Keratinocyte (primary cell): ENCODE measurements around the gene MNX1. TPM values are rescaled to one million over a fixed set of nuclear protein-coding genes. Genes with fewer than 3 reads are reported as not detected.

Source experiments
- DNase-seq: peaks from one replicate; pipeline ENCODE4 v3.0.0-alpha.2; 2011; ENCODE audit warnings: low read depth, missing footprints, low spot score
- FAIRE-seq: peaks from 2 replicates; lab custom pipeline; 2011; peaks lifted over from hg19 to GRCh38; lab: Jason Lieb, UNC
- H2AFZ ChIP-seq: 2 replicates; pipeline ENCODE4 v1.6.0; 2012; ENCODE audit warnings: low read length, control low read depth, inconsistent platforms; ENCODE audit not compliant: control insufficient read depth
- H3K27ac ChIP-seq: 2 replicates; pipeline ENCODE4 v1.5.1; 2011; ENCODE audit warnings: low read length; ENCODE audit not compliant: control insufficient read depth, insufficient read depth
- H3K27me3 ChIP-seq: 3 replicates; pipeline ENCODE4 v1.6.0; 2011; ENCODE audit warnings: low read length; ENCODE audit not compliant: control insufficient read depth, insufficient read depth; ENCODE audit errors: extremely low read depth
- H3K36me3 ChIP-seq, 2 experiments: 2 replicates in 1 of 2; 3 replicates in 1 of 2; pipeline ENCODE4 v1.5.1; 2011; ENCODE audit warnings: low read length in 2 of 2, mild to moderate bottlenecking in 1 of 2; ENCODE audit not compliant: control insufficient read depth in 2 of 2, insufficient read depth in 2 of 2; ENCODE audit errors: extremely low read depth in 1 of 2
- H3K4me1 ChIP-seq: 3 replicates; pipeline ENCODE4 v1.5.1; 2011; ENCODE audit warnings: low read length; ENCODE audit not compliant: control insufficient read depth, insufficient read depth; ENCODE audit errors: extremely low read depth
- H3K4me2 ChIP-seq: 3 replicates; pipeline ENCODE4 v1.6.0; 2011; ENCODE audit warnings: low read depth, low read length; ENCODE audit not compliant: control insufficient read depth, insufficient read depth; ENCODE audit errors: extremely low read depth
- H3K4me3 ChIP-seq, 3 experiments: fragments of 200-600 bp in 1 of 3; sonication (generic) in 1 of 3; 2 replicates in 2 of 3; 3 replicates in 1 of 3; pipeline ENCODE4 v1.5.1; 2011 to 2016; ENCODE audit warnings: low read length in 3 of 3, mild to moderate bottlenecking in 3 of 3, control low read depth in 2 of 3, inconsistent platforms in 1 of 3, low read depth in 1 of 3, mixed read lengths in 1 of 3, mixed run types in 1 of 3, moderate library complexity in 1 of 3; ENCODE audit not compliant: control insufficient read depth in 2 of 3, insufficient read depth in 2 of 3; ENCODE audit errors: extremely low read depth in 1 of 3
- H3K79me2 ChIP-seq: 2 replicates; pipeline ENCODE4 v1.6.0; 2012; ENCODE audit warnings: low read length; ENCODE audit not compliant: control insufficient read depth, insufficient read depth
- H3K9ac ChIP-seq: 3 replicates; pipeline ENCODE4 v1.6.0; 2011; ENCODE audit warnings: low read length; ENCODE audit not compliant: control insufficient read depth, insufficient read depth; ENCODE audit errors: extremely low read depth
- H3K9me1 ChIP-seq: 3 replicates; pipeline ENCODE4 v1.6.0; 2011; ENCODE audit warnings: low read length; ENCODE audit not compliant: control insufficient read depth, insufficient read depth; ENCODE audit errors: extremely low read depth
- H3K9me3 ChIP-seq: 2 replicates; pipeline ENCODE4 v1.5.1; 2012; ENCODE audit warnings: low read depth, low read length; ENCODE audit not compliant: control insufficient read depth
- H4K20me1 ChIP-seq: 3 replicates; pipeline ENCODE4 v1.6.0; 2011; ENCODE audit warnings: low read length; ENCODE audit not compliant: control insufficient read depth, insufficient read depth; ENCODE audit errors: extremely low read depth
- EZH2 ChIP-seq: IDR thresholded peaks from one replicate; pipeline ENCODE4 v1.6.1; 2012; ENCODE audit warnings: inconsistent platforms, mild to moderate bottlenecking, low read length, moderate library complexity
- dilution Hi-C: fragments of 300-500 bp; cut with MboI; formaldehyde crosslinking; loops from one replicate; pipeline ENCODE4 v1.7.0; 2020; ENCODE audit warnings: low sequenced_read_pairs; ENCODE audit not compliant: extremely low pct_ligation_motif_present
- polyA plus RNA-seq, 5 experiments: library from polyadenylated mRNA; depleted of rRNA in 3 of 5; stranded (reverse) in 3 of 5; stranded (forward) in 1 of 5; unstranded in 1 of 5; fragments of >200 nt; gene quantifications; 1 replicate in 1 of 5; 2 replicates in 3 of 5; 3 replicates in 1 of 5; pipeline versions ENCODE4 v1.2.1 to v1.2.3, GENCODE V29; 2011 to 2012; ENCODE audit warnings: missing spikeins in 2 of 5, low read depth in 1 of 5, low replicate concordance in 1 of 5
- TF ChIP-seq, protein P1 (sequence below), 3 experiments: IDR thresholded peaks in 1 of 3; conservative IDR thresholded peaks in 1 of 3; optimal IDR thresholded peaks in 1 of 3; 2 replicates in 2 of 3; 3 replicates in 1 of 3; pipeline versions ENCODE3 to v1.5.1; 2011; ENCODE audit warnings: low read length in 3 of 3, mild to moderate bottlenecking in 3 of 3, moderate library complexity in 2 of 3, control low read depth in 1 of 3, inconsistent platforms in 1 of 3; ENCODE audit not compliant: insufficient read depth in 2 of 3; ENCODE audit errors: extremely low read depth in 1 of 3

Gene MNX1
- polyA plus RNA-seq, 1 donor (not counting 4 experiments of a cell fraction or from before 2014, with no cell fraction given): not detected

DNA sequence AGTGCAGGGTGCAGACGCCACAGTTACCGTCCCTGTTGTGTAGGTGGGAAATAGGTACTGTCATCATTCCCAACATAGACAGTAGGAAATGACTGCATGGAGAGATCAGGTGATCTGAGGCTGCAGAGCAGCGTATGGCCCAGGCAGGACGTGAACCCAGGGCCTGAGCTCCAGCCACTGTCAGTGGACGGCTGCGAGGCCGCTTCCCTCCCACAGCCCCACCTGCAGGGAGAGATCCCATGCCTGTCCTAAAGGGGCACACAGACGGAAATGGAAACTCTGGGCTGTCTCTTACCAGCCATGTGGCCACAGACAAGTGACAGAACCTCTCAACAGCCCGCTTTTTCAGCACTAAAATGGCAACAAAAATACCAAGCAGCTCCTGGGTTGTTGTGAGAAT is 44.5 kb upstream of the MNX1 start:
- dilution Hi-C loops: no loop called here
- peaks cover 8% of the 10 kb centered on the region for H3K27me3 ChIP-seq
- no peaks in the 10 kb centered on the region for H3K9me3 ChIP-seq
- no peak overlapping the region for H3K4me2 ChIP-seq
- H3K4me1 ChIP-seq: no peaks in the 10 kb centered on the region
- H4K20me1 ChIP-seq: no peaks in the 10 kb centered on the region
- no peak for TF ChIP-seq EZH2
- TF ChIP-seq, protein P1, sequence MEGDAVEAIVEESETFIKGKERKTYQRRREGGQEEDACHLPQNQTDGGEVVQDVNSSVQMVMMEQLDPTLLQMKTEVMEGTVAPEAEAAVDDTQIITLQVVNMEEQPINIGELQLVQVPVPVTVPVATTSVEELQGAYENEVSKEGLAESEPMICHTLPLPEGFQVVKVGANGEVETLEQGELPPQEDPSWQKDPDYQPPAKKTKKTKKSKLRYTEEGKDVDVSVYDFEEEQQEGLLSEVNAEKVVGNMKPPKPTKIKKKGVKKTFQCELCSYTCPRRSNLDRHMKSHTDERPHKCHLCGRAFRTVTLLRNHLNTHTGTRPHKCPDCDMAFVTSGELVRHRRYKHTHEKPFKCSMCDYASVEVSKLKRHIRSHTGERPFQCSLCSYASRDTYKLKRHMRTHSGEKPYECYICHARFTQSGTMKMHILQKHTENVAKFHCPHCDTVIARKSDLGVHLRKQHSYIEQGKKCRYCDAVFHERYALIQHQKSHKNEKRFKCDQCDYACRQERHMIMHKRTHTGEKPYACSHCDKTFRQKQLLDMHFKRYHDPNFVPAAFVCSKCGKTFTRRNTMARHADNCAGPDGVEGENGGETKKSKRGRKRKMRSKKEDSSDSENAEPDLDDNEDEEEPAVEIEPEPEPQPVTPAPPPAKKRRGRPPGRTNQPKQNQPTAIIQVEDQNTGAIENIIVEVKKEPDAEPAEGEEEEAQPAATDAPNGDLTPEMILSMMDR (optimal IDR thresholded peaks at IDR 0.05 in 1 of 3, IDR thresholded peaks at IDR 0.05 in 1 of 3, conservative IDR thresholded peaks at IDR 0.05 in 1 of 3; ENCODE audit: extremely low read depth in 1 of 3, insufficient read depth in 2 of 3, low read length in 3 of 3): no peak
- no peaks in the 10 kb centered on the region for H3K79me2 ChIP-seq
- H2AFZ ChIP-seq: no peak overlapping the region
- H3K36me3 ChIP-seq: no peaks in the 10 kb centered on the region
- no peak overlapping the region for H3K4me3 ChIP-seq
- no peak overlapping the region for H3K9ac ChIP-seq
- FAIRE-seq (no peak), DNase-seq (no peak)
- H3K27ac ChIP-seq: no peak overlapping the region
- no peaks in the 10 kb centered on the region for H3K9me1 ChIP-seq

DNA sequence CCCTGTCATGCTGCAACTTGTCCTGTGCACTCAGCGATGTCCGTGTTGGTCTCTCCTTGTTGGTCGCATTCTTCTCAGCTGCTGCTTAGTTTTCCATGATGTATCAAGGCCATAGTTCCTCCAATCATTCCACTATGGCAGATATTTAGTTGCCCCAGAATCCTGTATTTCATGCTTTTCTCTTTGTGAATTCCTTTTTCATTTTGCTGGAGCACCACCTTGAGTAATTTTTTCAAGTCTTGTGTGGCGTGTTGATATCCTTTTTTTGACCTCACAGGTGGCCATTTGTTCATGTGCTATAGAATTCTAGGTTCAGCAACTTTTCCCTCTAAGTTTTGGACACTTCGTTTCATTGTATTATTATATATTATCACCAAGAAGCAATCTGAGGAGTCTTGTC is 42.7 kb upstream of the MNX1 start:
- no peak overlapping the region for H3K4me2 ChIP-seq
- FAIRE-seq (no peak), DNase-seq (no peak)
- no peak for TF ChIP-seq EZH2
- TF ChIP-seq, protein P1 (optimal IDR thresholded peaks at IDR 0.05 in 1 of 3, IDR thresholded peaks at IDR 0.05 in 1 of 3, conservative IDR thresholded peaks at IDR 0.05 in 1 of 3; ENCODE audit: extremely low read depth in 1 of 3, insufficient read depth in 2 of 3, low read length in 3 of 3): no peak
- dilution Hi-C loops: no loop called here
- no peak overlapping the region for H3K9ac ChIP-seq
- peaks cover 1% of the 10 kb centered on the region for H3K27me3 ChIP-seq
- H3K9me3 ChIP-seq: no peaks in the 10 kb centered on the region
- no peaks in the 10 kb centered on the region for H3K36me3 ChIP-seq
- H2AFZ ChIP-seq: no peak overlapping the region
- H3K27ac ChIP-seq: no peak overlapping the region
- H3K9me1 ChIP-seq: no peaks in the 10 kb centered on the region
- H4K20me1 ChIP-seq: no peaks in the 10 kb centered on the region
- no peaks in the 10 kb centered on the region for H3K79me2 ChIP-seq
- no peak overlapping the region for H3K4me3 ChIP-seq
- H3K4me1 ChIP-seq: no peaks in the 10 kb centered on the region
